Measurements from ENCODE around the gene MXD1. TPM values are rescaled to one million over a fixed set of nuclear protein-coding genes. Genes with fewer than 3 reads are reported as not detected.

Gene MXD1
- total RNA-seq, 2 donors from 2014 or later: 3.6 to 4.6 TPM

GRCh38 chr2:69914164-69914949 is 552 bp upstream of the MXD1 start:
- peak; percentile 100 for DNase-seq
- peak overlapping the region; percentile 29 to 48 for H3K4me3 ChIP-seq
- peaks cover 28% of the 10 kb centered on the region for H3K4me1 ChIP-seq
- peaks cover 3 to 5% of the 10 kb centered on the region in 2 donors for H3K36me3 ChIP-seq (replicated peaks in 1 of 2; ENCODE audit: insufficient read depth in 1 of 2, low read depth in 2 of 2)
- H3K27me3 ChIP-seq: no peaks in the 10 kb centered on the region
- H3K9me3 ChIP-seq: no peaks in the 10 kb centered on the region
- peak overlapping the region; percentile 92 to 99 (median 99) for H3K27ac ChIP-seq
- TF ChIP-seq CTCF (IDR thresholded peaks at IDR 0.05) (peak in 2 of 7 experiments; percentile 12 to 32), POLR2A (IDR thresholded peaks at IDR 0.05) (peak; percentile 67 to 89 (median 70))
- intact Hi-C loops (cut with DNase I): no loop called here
- WGBS, 2 donors: 0 to 1% methylated on average over 20 to 56 of the region's 56 CpGs
- peak; percentile 91 for ATAC-seq

DNA sequence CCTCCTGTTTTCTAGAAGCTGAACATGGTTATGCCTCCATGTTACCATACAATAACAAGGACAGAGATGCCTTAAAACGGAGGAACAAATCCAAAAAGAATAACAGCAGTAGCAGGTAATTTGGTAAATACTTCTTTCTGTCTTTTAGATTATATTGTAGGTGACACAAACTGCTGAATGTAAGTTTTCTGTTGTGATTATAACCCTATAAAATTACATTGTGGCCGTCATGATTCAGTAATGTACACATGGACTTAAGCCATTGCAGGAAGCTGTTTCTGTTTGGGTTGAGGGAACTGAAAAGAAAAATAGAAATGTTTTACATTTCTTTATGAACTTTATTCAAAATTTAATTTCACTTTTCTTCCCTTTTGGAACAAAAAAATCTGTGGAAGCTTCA is 1.2 kb downstream of the MXD1 start:
- H3K27ac ChIP-seq: peak overlapping the region in 2 of 4 donors; percentile 93 to 97
- H3K9me3 ChIP-seq: no peaks in the 10 kb centered on the region
- H3K36me3 ChIP-seq (replicated peaks in 1 of 2; ENCODE audit: insufficient read depth in 1 of 2, low read depth in 2 of 2): no peaks in the 10 kb centered on the region
- WGBS, 2 donors: 20 to 27% methylated on average over 2 of the region's 2 CpGs
- no peaks in the 10 kb centered on the region for H3K27me3 ChIP-seq
- intact Hi-C loops (cut with DNase I): no loop called here
- DNase-seq: no peak
- peak overlapping the region in 1 of 2 donors; percentile 93 for H3K4me3 ChIP-seq
- peaks cover 28% of the 10 kb centered on the region for H3K4me1 ChIP-seq
- TF ChIP-seq CTCF (IDR thresholded peaks at IDR 0.05): no peak
- no peak for TF ChIP-seq POLR2A (IDR thresholded peaks at IDR 0.05)
- no peak for ATAC-seq

DNA sequence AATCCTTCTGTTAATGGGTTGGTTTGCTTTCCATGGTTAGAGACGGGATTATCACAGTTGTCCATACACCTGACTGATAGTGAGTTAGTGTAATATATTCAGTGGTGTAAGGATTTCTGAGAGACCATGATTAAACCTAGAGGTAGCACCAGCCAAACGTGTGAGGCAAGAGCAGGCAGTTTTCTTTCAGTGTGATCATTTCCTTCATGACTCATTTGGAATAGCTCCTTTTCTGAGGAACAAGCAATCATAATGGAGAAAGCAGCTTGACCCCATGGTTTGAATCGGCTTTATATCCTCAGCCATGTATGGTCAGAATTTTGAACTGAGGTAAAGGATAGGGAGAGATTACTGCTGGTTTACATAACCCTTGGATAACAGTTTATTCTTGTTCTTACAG is 2.9 kb downstream of the MXD1 start:
- Histone ChIP-seq H3K4me3 (no peak overlapping the region), H3K4me1 (peaks cover 28% of the 10 kb centered on the region), H3K9me3 (no peaks in the 10 kb centered on the region), H3K27me3 (no peaks in the 10 kb centered on the region), H3K27ac (peak overlapping the region in 2 of 4 donors; percentile 21 to 40), H3K36me3 (replicated peaks in 1 of 2; ENCODE audit: insufficient read depth in 1 of 2, low read depth in 2 of 2) (peaks cover 0 to 4% of the 10 kb centered on the region in 2 donors)
- peak in 1 of 4 donors; percentile 44 for DNase-seq
- intact Hi-C loops (cut with DNase I): no loop called here
- TF ChIP-seq CTCF (IDR thresholded peaks at IDR 0.05) (no peak), POLR2A (IDR thresholded peaks at IDR 0.05) (no peak)
- no peak for ATAC-seq
- WGBS, 2 donors: 42 to 49% methylated on average over 3 of the region's 3 CpGs

- H3K9me3 ChIP-seq: no peaks in the 10 kb centered on the region
- TF ChIP-seq CTCF (IDR thresholded peaks at IDR 0.05) (no peak), POLR2A (IDR thresholded peaks at IDR 0.05) (no peak)
- no peak overlapping the region for H3K4me3 ChIP-seq
- peaks cover 0 to 4% of the 10 kb centered on the region in 2 donors for H3K36me3 ChIP-seq (replicated peaks in 1 of 2; ENCODE audit: insufficient read depth in 1 of 2, low read depth in 2 of 2)
- WGBS, 2 donors: 26 to 68% methylated on average over 3 of the region's 3 CpGs
- DNase-seq (no peak), ATAC-seq (no peak)
- peak overlapping the region in 2 of 4 donors; percentile 21 to 40 for H3K27ac ChIP-seq
- H3K27me3 ChIP-seq: no peaks in the 10 kb centered on the region
- peaks cover 27% of the 10 kb centered on the region for H3K4me1 ChIP-seq
- intact Hi-C loops (cut with DNase I): no loop called here
Observed at GRCh38 chr2:69918401-69918800, 3.5 kb downstream of the MXD1 start.
